HEK293 (cell line): ENCODE data around the gene RSPH9.

Experiments used
- CTCF ChIP-seq: fragments of 450-650 bp; formaldehyde crosslinking; IDR thresholded peaks from 2 replicates; pipeline ENCODE4 v1.5.1; 2016; ENCODE audit warnings: missing biosample characterization, missing genetic modification characterization
- HIC1 ChIP-seq: fragments of 450-650 bp; formaldehyde crosslinking; IDR thresholded peaks from 2 replicates; pipeline ENCODE4 v1.5.1; 2016; ENCODE audit warnings: missing biosample characterization, missing genetic modification characterization
- PBX3 ChIP-seq: sonication (generic); formaldehyde crosslinking; IDR thresholded peaks from 2 replicates; pipeline ENCODE4 v1.8.1; 2022; ENCODE audit warnings: mild to moderate bottlenecking, moderate library complexity, missing genetic modification reagents
- REST ChIP-seq: fragments of 450-650 bp; formaldehyde crosslinking; IDR thresholded peaks from 2 replicates; pipeline ENCODE4 v1.5.1; 2016; ENCODE audit warnings: missing biosample characterization, missing genetic modification characterization
- WT1 ChIP-seq: fragments of 450-650 bp; formaldehyde crosslinking; IDR thresholded peaks from 2 replicates; pipeline ENCODE4 v1.5.1; 2016; ENCODE audit warnings: missing biosample characterization, missing genetic modification characterization
- ZFP69B ChIP-seq: fragments of 450-650 bp; formaldehyde crosslinking; IDR thresholded peaks from 2 replicates; pipeline ENCODE4 v1.5.1; 2016; ENCODE audit warnings: missing biosample characterization, missing genetic modification characterization
- ZNF214 ChIP-seq: fragments of 450-650 bp; formaldehyde crosslinking; IDR thresholded peaks from 2 replicates; pipeline ENCODE4 v1.5.1; 2017; ENCODE audit warnings: missing biosample characterization, mild to moderate bottlenecking, missing genetic modification characterization, borderline replicate concordance
- ZNF23 ChIP-seq: fragments of 450-650 bp; formaldehyde crosslinking; IDR thresholded peaks from 2 replicates; pipeline ENCODE4 v1.5.1; 2016; ENCODE audit warnings: missing biosample characterization, missing genetic modification characterization, borderline replicate concordance
- ZNF398 ChIP-seq: fragments of 450-650 bp; formaldehyde crosslinking; IDR thresholded peaks from 2 replicates; pipeline ENCODE4 v1.5.1; 2017; ENCODE audit warnings: missing biosample characterization, missing genetic modification characterization
- ZNF555 ChIP-seq: fragments of 450-650 bp; formaldehyde crosslinking; conservative IDR thresholded peaks from 2 replicates; pipeline ENCODE4 v1.5.1; 2017; ENCODE audit warnings: missing biosample characterization, mild to moderate bottlenecking, missing genetic modification characterization, inconsistent platforms
- ZNF677 ChIP-seq: fragments of 450-650 bp; IDR thresholded peaks from 2 replicates; pipeline ENCODE4 v1.5.0; 2018; ENCODE audit warnings: missing biosample characterization, mild to moderate bottlenecking, missing genetic modification characterization, moderate library complexity
- ZXDB ChIP-seq: fragments of 450-650 bp; formaldehyde crosslinking; IDR thresholded peaks from 2 replicates; pipeline ENCODE4 v1.5.1; 2016; ENCODE audit warnings: missing biosample characterization, missing genetic modification characterization

- TF ChIP-seq CTCF, result no peak
- no peak for TF ChIP-seq ZXDB
- TF ChIP-seq HIC1, result no peak
- TF ChIP-seq PBX3 (CRISPR knock-in tag), result no peak
- TF ChIP-seq ZFP69B (tag by site-specific recombination), result no peak
- no peak for TF ChIP-seq ZNF677
- TF ChIP-seq ZNF23 (tag by site-specific recombination), result no peak
- TF ChIP-seq ZNF398 (tag by site-specific recombination), result no peak
- no peak for TF ChIP-seq ZNF555 (tag by site-specific recombination)
- TF ChIP-seq REST, result no peak
- TF ChIP-seq ZNF214 (tag by site-specific recombination), result no peak
- no peak for TF ChIP-seq WT1 (tag by site-specific recombination)
Observed at GRCh38 chr6:43600595-43600994, 44.2 kb upstream of the RSPH9 start.
